ENCODE data around the gene SLC22A15. TPM values are rescaled to one million over a fixed set of nuclear protein-coding genes. Genes with fewer than 3 reads are reported as not detected.

The SLC22A15 gene
- total RNA-seq, 2 donors from 2014 or later, result 8.3 to 15.6 TPM

DNA sequence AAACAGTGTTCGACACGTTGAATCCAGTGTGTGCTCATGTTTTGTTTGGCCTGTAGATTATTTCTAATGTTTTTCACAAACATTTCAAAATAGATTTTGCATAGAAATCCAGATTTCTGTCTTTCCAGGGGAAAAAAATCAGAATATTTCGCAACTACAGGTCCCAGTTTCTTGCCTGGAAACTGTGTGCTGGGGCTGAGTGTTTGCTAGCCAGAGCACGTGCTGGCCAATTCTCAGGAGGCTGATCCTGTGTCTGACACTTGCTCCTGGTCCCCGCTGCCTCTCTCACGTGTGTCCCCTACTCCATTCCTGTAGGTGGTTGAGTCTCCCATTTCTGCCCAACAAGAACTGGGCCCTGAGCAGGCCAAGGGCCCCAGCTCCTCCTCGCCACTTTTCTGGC is 137.3 kb downstream of the SLC22A15 start:
- Histone ChIP-seq H3K9me3 (ENCODE audit: control insufficient read depth, low read length) (no peaks in the 10 kb centered on the region), H3K4me1 (ENCODE audit: control insufficient read depth, insufficient read depth, low read length) (peaks cover 20% of the 10 kb centered on the region), H3K36me3 (ENCODE audit: control insufficient read depth, insufficient read depth, low read length) (no peaks in the 10 kb centered on the region), H3K27me3 (ENCODE audit: control insufficient read depth, insufficient read depth, low read length, poor library complexity, severe bottlenecking) (no peaks in the 10 kb centered on the region), H3K9ac (ENCODE audit: extremely low read depth, low read length, poor library complexity, severe bottlenecking) (no peak overlapping the region), H3K27ac (ENCODE audit: low read depth, low read length) (no peak overlapping the region), H3K4me3 (ENCODE audit: low read length) (no peak overlapping the region)
- no peaks in the 10 kb centered on the region for H3K36me3 Mint-ChIP-seq (ENCODE audit: low read depth)
- TF ChIP-seq, protein P1, sequence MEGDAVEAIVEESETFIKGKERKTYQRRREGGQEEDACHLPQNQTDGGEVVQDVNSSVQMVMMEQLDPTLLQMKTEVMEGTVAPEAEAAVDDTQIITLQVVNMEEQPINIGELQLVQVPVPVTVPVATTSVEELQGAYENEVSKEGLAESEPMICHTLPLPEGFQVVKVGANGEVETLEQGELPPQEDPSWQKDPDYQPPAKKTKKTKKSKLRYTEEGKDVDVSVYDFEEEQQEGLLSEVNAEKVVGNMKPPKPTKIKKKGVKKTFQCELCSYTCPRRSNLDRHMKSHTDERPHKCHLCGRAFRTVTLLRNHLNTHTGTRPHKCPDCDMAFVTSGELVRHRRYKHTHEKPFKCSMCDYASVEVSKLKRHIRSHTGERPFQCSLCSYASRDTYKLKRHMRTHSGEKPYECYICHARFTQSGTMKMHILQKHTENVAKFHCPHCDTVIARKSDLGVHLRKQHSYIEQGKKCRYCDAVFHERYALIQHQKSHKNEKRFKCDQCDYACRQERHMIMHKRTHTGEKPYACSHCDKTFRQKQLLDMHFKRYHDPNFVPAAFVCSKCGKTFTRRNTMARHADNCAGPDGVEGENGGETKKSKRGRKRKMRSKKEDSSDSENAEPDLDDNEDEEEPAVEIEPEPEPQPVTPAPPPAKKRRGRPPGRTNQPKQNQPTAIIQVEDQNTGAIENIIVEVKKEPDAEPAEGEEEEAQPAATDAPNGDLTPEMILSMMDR (conservative IDR thresholded peaks at IDR 0.05), result no peak
- peaks cover 42% of the 10 kb centered on the region for H3K4me1 Mint-ChIP-seq
- no peak overlapping the region for H3K4me3 Mint-ChIP-seq
- 93 to 100% methylated on average over 2 to 7 of the region's 7 CpGs for WGBS, 2 experiments (ENCODE audit: insufficient coverage in 1 of 2, insufficient read length in 1 of 2)
- no peaks in the 10 kb centered on the region for H3K9me3 Mint-ChIP-seq
- peaks cover 3% of the 10 kb centered on the region for H3K27me3 Mint-ChIP-seq (ENCODE audit: insufficient read depth)
- no peak overlapping the region for H3K27ac Mint-ChIP-seq
- DNase-seq, result no peak

DNA sequence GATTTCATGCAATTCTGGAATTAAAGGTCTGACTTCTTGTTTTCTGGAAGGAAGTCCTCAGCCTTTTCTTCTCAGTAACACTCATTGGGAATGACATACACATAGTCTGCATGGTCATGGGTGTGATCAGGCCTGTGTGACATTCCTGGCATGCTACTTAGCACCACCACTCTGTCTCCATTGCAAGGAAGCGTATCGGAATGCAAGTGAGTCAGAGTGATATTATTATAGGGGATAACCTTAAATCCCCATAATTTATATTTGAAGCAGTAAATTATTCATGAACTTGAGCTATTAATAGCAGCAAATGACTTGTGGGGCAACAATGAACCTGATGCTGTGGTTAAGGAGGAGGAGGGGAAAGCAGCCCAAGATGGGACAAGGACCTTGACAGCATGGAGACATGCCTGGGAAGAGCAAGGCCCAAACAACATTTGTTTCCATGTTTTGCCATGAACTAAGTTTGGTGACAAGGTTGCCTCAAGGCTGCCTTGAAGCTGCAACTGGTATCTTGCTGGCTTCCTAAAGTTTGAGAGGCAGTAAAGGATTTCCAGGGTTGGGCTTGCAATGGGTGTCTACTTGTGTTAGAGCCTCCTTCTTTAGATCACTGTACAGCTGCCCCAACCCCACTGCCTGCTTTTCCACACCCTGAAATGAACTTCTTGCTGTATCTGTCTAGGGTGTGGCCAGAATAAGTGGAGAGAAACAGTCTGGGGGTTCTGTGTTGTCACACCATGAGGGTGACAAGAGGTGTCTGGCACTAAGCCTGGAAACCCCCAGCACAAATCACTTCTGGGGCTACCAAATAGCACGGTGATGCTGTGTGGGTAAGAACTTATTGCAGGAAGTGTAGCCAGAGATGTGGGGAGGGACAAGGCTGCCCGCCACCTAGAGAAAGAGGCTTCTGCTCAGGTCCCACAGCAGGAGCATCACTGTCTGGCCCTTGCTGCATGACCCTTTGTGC is 139.4 kb downstream of the SLC22A15 start:
- H3K9ac ChIP-seq (ENCODE audit: extremely low read depth, low read length, poor library complexity, severe bottlenecking), result no peak overlapping the region
- no peaks in the 10 kb centered on the region for H3K9me3 ChIP-seq (ENCODE audit: control insufficient read depth, low read length)
- no peaks in the 10 kb centered on the region for H3K27me3 ChIP-seq (ENCODE audit: control insufficient read depth, insufficient read depth, low read length, poor library complexity, severe bottlenecking)
- no peak overlapping the region for H3K4me3 Mint-ChIP-seq
- WGBS, 2 experiments (ENCODE audit: insufficient coverage in 1 of 2, insufficient read length in 1 of 2), result 92 to 100% methylated on average over 2 to 4 of the region's 4 CpGs
- H3K27me3 Mint-ChIP-seq (ENCODE audit: insufficient read depth), result peaks cover 5% of the 10 kb centered on the region
- no peaks in the 10 kb centered on the region for H3K36me3 Mint-ChIP-seq (ENCODE audit: low read depth)
- peaks cover 11% of the 10 kb centered on the region for H3K4me1 ChIP-seq (ENCODE audit: control insufficient read depth, insufficient read depth, low read length)
- no peak overlapping the region for H3K27ac ChIP-seq (ENCODE audit: low read depth, low read length)
- no peak overlapping the region for H3K4me3 ChIP-seq (ENCODE audit: low read length)
- DNase-seq, result no peak
- no peaks in the 10 kb centered on the region for H3K36me3 ChIP-seq (ENCODE audit: control insufficient read depth, insufficient read depth, low read length)
- TF ChIP-seq, protein P1 (conservative IDR thresholded peaks at IDR 0.05), result no peak
- H3K27ac Mint-ChIP-seq, result no peak overlapping the region
- H3K4me1 Mint-ChIP-seq, result peaks cover 33% of the 10 kb centered on the region
- no peaks in the 10 kb centered on the region for H3K9me3 Mint-ChIP-seq

DNA sequence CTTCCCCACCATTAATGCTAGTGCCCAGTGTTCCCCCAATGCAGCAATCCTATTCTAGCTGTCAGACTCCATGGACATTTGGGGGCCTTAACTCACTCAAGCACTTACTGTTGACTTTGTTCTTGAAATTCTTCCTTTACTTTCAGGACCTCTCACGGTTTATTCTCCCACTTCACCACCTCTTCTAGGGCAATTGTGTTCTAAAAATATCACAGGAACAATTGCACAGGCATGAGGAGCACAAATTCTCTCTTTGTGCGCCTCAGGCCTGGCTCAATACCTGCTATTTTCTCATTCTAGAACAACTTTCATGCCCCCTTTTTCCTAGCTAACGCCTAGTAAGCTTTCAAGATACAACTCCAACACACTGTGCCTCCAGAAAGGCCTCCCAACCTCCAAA is 142.2 kb downstream of the SLC22A15 start:
- peaks cover 5% of the 10 kb centered on the region for H3K27me3 Mint-ChIP-seq (ENCODE audit: insufficient read depth)
- H3K27ac Mint-ChIP-seq, result no peak overlapping the region
- no peaks in the 10 kb centered on the region for H3K9me3 ChIP-seq (ENCODE audit: control insufficient read depth, low read length)
- H3K4me3 Mint-ChIP-seq, result no peak overlapping the region
- H3K36me3 Mint-ChIP-seq (ENCODE audit: low read depth), result no peaks in the 10 kb centered on the region
- H3K27ac ChIP-seq (ENCODE audit: low read depth, low read length), result no peak overlapping the region
- WGBS, 2 experiments (ENCODE audit: insufficient coverage in 1 of 2, insufficient read length in 1 of 2), result 89 to 90% methylated on average over 3 of the region's 3 CpGs
- H3K4me1 Mint-ChIP-seq, result peaks cover 18% of the 10 kb centered on the region
- no peaks in the 10 kb centered on the region for H3K36me3 ChIP-seq (ENCODE audit: control insufficient read depth, insufficient read depth, low read length)
- TF ChIP-seq, protein P1 (conservative IDR thresholded peaks at IDR 0.05), result no peak
- H3K9ac ChIP-seq (ENCODE audit: extremely low read depth, low read length, poor library complexity, severe bottlenecking), result no peak overlapping the region
- peaks cover 8% of the 10 kb centered on the region for H3K4me1 ChIP-seq (ENCODE audit: control insufficient read depth, insufficient read depth, low read length)
- DNase-seq, result no peak
- no peak overlapping the region for H3K4me3 ChIP-seq (ENCODE audit: low read length)
- H3K27me3 ChIP-seq (ENCODE audit: control insufficient read depth, insufficient read depth, low read length, poor library complexity, severe bottlenecking), result no peaks in the 10 kb centered on the region
- no peaks in the 10 kb centered on the region for H3K9me3 Mint-ChIP-seq

Other genes with a start within 250 kb of the SLC22A15 start
- gene CASQ2, start 207.8 kb upstream of the SLC22A15 start, total RNA-seq, result not detected
- gene NHLH2, start 135.4 kb upstream of the SLC22A15 start, total RNA-seq, result 1 to 10 TPM; 1.4 to 2.1 TPM
- under 1 TPM in 1 of 2 donors, not detected in 1; 0.09 TPM for gene MAB21L3, start 134.9 kb downstream of the SLC22A15 start, total RNA-seq